DMS 273 treated with DMSO at 0.1 percent for 48 hours (cell line): ENCODE measurements around the gene FAM118A.
"Not testable (repeated sequence)": the region's sequence is repeated elsewhere in the genome, so short reads cannot be mapped to it uniquely, and the experiment has no call there.

ENCODE experiments used
- DNase-seq: peaks from one replicate; lab custom pipeline; 2025; lab: John Stamatoyannopoulos, UW

Gene FAM118A

GRCh38 chr22:45309422-45310227 is at the start of gene FAM118A:
Gene FAM118A, plus strand, starts transcription at chr22:45309934. Its CDS starts 12,446 bp downstream, at chr22:45322380.
- peak; percentile 69 for DNase-seq

GRCh38 chr22:45260395-45260759 is 49.4 kb upstream of the FAM118A start:
- DNase-seq, result not testable (repeated sequence)

GRCh38 chr22:45261407-45262088 is 48.2 kb upstream of the FAM118A start:
- DNase-seq, result no peak

- DNase-seq, result no peak
Measured at GRCh38 chr22:45262195-45262930, 47.4 kb upstream of the FAM118A start.

GRCh38 chr22:45262931-45263462 is 46.7 kb upstream of the FAM118A start:
- no peak for DNase-seq

- no peak for DNase-seq
Measured at GRCh38 chr22:45263463-45264269, 46.1 kb upstream of the FAM118A start.

- DNase-seq, result no peak
Measured at GRCh38 chr22:45265535-45265934, 44.2 kb upstream of the FAM118A start.

- no peak for DNase-seq
Measured at GRCh38 chr22:45268167-45268957, 41.4 kb upstream of the FAM118A start.

GRCh38 chr22:45268958-45269844 is 40.5 kb upstream of the FAM118A start:
- DNase-seq, result no peak

- no peak for DNase-seq
Measured at GRCh38 chr22:45270095-45271020, 39.4 kb upstream of the FAM118A start.

- no peak for DNase-seq
Measured at GRCh38 chr22:45271667-45272201, 38.0 kb upstream of the FAM118A start.

- DNase-seq, result no peak
Measured at GRCh38 chr22:45272498-45272897, 37.2 kb upstream of the FAM118A start.

- no peak for DNase-seq
Measured at GRCh38 chr22:45273452-45274075, 36.2 kb upstream of the FAM118A start.

GRCh38 chr22:45276507-45277105 is 33.1 kb upstream of the FAM118A start:
- DNase-seq, result no peak

- DNase-seq, result not testable (repeated sequence)
Measured at GRCh38 chr22:45277720-45278119, 32.0 kb upstream of the FAM118A start.

- DNase-seq, result no peak
Measured at GRCh38 chr22:45278125-45278524, 31.6 kb upstream of the FAM118A start.

- no peak for DNase-seq
Measured at GRCh38 chr22:45280587-45280980, 29.1 kb upstream of the FAM118A start.
